GF-D8 (cell line): ENCODE data around the gene SLC38A1.
"Not testable (repeated sequence)": the region's sequence is repeated elsewhere in the genome, so short reads cannot be mapped to it uniquely, and the experiment has no call there.

Experiments used
- DNase-seq: peaks from one replicate; lab custom pipeline; 2025; lab: John Stamatoyannopoulos, UW

The SLC38A1 gene

GRCh38 chr12:46264057-46264456 lies 4.8 kb downstream of the SLC38A1 start:
- DNase-seq = no peak

GRCh38 chr12:46263140-46264016 lies 5.5 kb downstream of the SLC38A1 start:
- DNase-seq = no peak

GRCh38 chr12:46261646-46262045 lies 7.2 kb downstream of the SLC38A1 start:
- no peak for DNase-seq

GRCh38 chr12:46260913-46261476 lies 7.8 kb downstream of the SLC38A1 start:
- DNase-seq = no peak

- no peak for DNase-seq
Observed at GRCh38 chr12:46260124-46260912, 8.5 kb downstream of the SLC38A1 start.

- no peak for DNase-seq
Observed at GRCh38 chr12:46259713-46260112, 9.1 kb downstream of the SLC38A1 start.

- DNase-seq = no peak
Observed at GRCh38 chr12:46259071-46259470, 9.8 kb downstream of the SLC38A1 start.

- no peak for DNase-seq
Observed at GRCh38 chr12:46258129-46258528, 10.7 kb downstream of the SLC38A1 start.

- DNase-seq = no peak
Observed at GRCh38 chr12:46256942-46257341, 11.9 kb downstream of the SLC38A1 start.

GRCh38 chr12:46253544-46254162 lies 15.2 kb downstream of the SLC38A1 start:
- DNase-seq = no peak

GRCh38 chr12:46251994-46252393 lies 16.8 kb downstream of the SLC38A1 start:
- not testable (repeated sequence) for DNase-seq

- DNase-seq = not testable (repeated sequence)
Observed at GRCh38 chr12:46249960-46250359, 18.9 kb downstream of the SLC38A1 start.

GRCh38 chr12:46246021-46246700 lies 22.7 kb downstream of the SLC38A1 start:
- no peak for DNase-seq

GRCh38 chr12:46244997-46245396 lies 23.8 kb downstream of the SLC38A1 start:
- no peak for DNase-seq

- DNase-seq = no peak
Observed at GRCh38 chr12:46244273-46244915, 24.4 kb downstream of the SLC38A1 start.

GRCh38 chr12:46242569-46242968 lies 26.3 kb downstream of the SLC38A1 start:
- no peak for DNase-seq

GRCh38 chr12:46240436-46240835 lies 28.4 kb downstream of the SLC38A1 start:
- DNase-seq = no peak

GRCh38 chr12:46238821-46239220 lies 30.0 kb downstream of the SLC38A1 start:
- DNase-seq = no peak

- no peak for DNase-seq
Observed at GRCh38 chr12:46237371-46238045, 31.3 kb downstream of the SLC38A1 start.

GRCh38 chr12:46234000-46234399 lies 34.8 kb downstream of the SLC38A1 start:
- no peak for DNase-seq

- DNase-seq = no peak
Observed at GRCh38 chr12:46233423-46233822, 35.4 kb downstream of the SLC38A1 start.
